GM18508 (cell line): ENCODE data around the gene TRA2A.

Experiments used
- ATAC-seq: cut with Tn5 transposase; IDR thresholded peaks from one replicate; pipeline ENCODE4 v1.9.1; 2021; ENCODE audit warnings: moderate number of reproducible peaks; ENCODE audit not compliant: insufficient read depth, unreplicated experiment

The TRA2A gene

DNA sequence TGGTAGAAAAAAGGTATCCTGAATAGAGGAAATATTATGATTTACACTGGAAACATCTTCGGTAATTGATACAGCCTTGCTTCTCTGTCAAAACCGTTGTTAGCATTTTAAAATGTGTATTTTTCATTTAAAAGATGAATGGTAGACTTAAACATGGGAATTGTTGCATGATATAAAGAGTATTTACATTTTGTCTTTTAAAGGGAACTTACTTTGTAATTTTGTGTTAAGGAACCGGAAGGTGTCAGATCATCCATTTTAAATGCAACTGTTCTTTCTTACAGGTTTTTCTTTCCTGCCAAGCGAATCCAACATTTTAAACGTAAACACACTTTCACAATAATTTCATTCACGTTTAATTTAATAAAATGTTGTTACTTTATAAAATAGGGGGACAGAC, 59.7 kb downstream of the TRA2A start:
- ATAC-seq, result no peak

DNA sequence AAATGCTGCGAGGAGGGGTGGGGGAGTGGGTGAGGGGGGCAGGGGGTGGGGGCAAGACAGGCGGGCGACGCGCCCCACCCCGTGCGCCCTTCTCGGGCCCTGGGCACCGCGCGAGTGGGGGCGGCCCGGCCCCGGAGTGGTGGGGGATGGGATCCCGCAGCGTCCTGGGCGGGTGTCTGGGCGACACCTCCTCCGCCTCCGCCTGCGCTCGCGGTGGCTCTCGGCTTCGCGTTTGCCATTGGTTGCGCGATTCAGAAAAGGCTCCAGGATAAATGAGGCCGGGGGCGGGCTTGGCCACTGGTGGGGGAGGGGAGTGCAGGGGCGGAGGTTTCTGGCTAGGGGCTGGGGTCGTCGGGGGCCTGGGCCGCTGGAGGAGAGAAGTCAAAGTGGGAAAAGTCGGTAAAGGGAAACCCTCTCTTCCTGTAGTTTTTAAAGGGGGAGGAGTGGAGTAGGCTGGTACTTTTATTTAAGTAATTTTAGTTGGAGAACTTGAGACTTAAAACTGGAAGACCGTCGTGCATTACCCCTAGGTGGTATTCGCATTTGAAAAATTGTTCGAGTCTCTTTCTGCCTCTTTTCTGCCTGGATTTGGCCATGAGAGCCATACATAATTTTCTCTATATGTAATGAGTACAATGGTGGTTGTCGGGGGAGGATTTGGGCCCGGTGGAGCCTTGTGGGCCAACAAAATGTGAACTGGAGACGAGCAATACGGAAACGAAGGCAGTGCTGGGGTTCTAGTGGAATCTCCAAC, 60.5 kb downstream of the TRA2A start:
- no peak for ATAC-seq

- ATAC-seq, result no peak
These were observed 61.3 kb downstream of the TRA2A start, which contains the start of gene IGF2BP3 for GRCh38 chr7:23470330-23471105. Gene IGF2BP3 (minus strand): TSS chr7:23470491. CDS start chr7:23470110, 381 bp downstream.

- no peak for ATAC-seq
These were observed 61.9 kb downstream of the TRA2A start for GRCh38 chr7:23469961-23470250.

DNA sequence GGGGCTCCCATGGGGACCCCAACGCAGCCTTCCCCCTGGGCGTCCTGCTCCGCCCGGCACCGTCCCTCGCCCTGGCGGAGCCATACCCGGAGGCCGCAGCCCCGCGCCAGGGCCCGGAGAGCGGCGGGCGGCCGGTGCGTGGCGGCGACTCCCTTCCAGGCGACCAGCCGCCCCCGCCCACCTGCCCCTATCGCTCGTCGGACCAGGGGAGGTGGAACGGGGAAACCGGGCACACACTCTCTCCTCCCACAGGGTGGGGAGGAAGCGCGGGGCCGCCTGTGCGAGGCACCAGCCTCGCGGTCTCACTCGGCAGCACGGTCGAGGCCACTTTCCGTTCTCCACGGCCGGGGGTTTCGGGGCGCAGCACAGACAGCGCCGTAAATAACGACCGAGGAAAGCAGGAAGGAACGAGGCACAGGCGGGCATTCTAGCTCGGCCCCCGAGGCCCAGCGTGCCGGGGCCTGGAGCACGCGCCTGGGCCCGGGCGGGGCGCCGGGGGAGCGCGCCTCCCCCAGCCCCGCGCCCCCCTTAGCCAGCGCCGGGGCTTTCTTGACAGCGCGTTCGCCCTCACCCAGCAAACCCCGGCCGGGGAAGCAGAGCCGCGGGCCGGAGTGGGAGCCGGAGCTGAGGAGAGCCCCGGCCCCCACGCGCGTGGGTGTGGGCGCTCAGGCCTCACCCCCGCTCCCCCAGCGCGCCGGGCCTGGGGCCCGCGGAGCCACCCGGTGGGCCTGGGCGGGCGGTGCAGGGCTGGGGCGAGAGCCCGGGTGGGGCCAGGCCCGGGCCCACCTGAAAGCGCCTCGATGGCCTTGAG, 62.4 kb downstream of the TRA2A start:
- no peak for ATAC-seq

DNA sequence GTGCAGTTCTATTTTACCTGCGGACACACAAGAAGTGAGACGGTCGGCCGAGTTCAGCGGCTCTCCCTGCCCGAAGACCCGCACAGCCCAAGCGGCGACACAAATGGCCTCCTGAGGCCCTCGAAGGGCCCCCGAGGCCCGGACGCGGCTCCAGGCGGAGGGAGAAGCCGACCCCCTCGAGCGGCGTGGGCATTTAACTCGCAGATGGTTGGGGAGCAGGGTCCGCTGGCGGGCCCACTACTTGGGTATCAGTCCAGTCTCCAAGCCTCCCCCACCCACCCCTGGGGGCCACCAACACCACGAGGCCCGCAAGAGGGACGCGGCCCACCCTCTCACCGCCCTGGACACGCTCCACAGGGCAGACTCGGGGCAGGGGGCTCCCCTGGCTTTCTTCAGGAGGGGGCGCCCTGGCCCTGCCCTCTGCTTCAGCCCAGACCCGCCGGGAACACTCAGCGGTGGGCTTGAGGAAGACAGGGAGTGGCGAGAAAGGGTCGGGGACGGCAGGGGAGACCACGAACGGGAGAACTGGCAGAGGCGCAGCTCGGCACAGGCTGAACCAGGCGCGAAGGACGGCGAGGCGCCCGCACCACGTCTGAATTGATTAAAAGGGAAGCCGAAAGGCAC, 63.1 kb downstream of the TRA2A start:
- no peak for ATAC-seq

- ATAC-seq, result no peak
These were observed 63.8 kb downstream of the TRA2A start for GRCh38 chr7:23467806-23468525.

DNA sequence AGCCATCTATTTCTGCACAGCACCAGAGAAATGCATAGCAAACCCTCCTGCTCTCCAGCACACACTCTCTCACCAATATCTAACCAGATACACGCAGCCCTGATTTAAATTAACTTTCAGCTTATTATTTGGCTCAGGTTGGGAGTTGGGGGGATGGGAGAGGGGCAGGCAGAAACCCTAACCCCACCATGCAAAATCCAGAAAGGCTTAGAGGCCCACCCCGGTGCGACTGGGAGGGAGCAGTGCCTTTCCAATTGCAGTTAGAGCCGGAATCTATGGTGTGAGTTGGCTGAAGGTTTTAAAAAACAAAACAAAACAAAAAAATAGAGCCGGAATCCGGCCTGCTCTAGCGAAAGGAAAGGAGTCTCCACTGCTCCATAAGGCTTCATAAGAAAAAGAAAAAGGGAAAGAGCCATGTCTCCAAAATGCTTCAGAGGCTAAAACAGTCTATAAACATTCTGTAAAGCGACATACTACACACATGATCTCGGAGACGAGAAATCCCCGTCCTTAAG, 64.4 kb downstream of the TRA2A start:
- no peak for ATAC-seq

DNA sequence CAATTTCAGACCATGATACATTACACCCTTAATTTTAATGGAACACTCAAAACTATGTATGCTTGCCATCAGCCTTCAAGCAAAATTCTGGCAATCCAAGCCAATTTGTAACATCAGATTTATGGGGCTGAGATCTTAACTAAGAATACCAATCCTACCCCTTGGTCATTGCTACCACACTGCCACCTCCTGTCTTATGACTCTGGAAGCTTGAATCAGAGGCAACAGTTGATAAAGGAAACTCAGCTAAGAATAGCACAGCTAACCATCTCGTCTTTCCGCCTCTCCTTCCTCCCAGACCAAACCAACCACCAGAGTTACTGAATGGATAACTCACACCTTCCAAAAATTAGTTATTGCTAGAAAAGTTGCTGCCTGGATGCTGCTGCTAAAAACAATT, 68.9 kb downstream of the TRA2A start:
- no peak for ATAC-seq

- no peak for ATAC-seq
These were observed 73.7 kb downstream of the TRA2A start for GRCh38 chr7:23458044-23458443.

DNA sequence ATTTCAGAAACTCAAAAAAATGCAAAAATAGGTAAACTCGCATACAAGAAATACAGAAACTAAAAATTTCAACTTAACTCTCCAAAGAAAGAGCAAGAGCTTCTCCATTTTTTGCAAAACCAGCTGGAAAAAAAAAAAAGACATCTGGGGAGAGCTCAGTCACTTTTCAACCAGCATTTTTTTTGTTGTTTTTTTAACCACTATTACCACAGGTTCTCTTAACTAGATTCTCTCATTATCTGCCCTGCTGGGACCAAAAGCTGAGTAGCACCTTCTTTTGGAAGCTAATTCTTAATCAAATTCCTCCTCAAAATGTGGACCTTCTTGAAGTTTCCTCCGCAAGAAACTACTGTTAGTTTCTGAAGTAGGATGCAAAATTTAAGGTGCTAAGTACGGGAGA, 75.7 kb downstream of the TRA2A start:
- no peak for ATAC-seq

DNA sequence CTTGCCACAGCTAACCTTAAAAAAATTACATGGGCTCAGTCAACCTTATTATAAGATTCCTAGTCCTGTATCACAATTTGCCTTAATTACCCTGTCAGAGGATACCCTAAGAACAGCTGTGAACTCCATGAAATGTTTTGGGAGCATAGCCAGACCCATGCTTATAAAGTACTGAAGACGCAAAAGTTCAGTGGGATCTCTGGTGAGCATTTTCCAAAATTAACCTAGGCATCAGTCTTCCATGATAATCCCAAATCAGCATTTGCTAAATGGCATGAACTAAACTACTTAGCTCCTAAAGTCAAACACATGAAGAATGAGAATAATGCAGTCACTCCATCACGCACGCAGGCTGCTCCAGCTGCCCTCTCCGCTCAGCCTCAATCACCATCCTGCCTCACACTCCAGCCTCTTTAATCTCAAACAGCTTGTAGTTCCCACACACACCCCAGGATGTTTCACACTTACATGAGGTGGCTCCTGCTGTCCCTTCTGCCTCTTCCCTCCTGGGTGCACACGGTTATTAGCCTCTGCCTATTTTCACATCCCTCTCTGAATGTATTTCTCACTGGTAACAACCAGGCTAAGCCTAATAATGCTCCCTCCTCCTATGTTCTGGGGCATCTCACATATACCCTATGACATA, 76.8 kb downstream of the TRA2A start:
- ATAC-seq, result no peak
